ENCODE measurements around the gene KSR1.
"Not testable (repeated sequence)": the region's sequence is repeated elsewhere in the genome, so short reads cannot be mapped to it uniquely, and the experiment has no call there.

The KSR1 gene

GRCh38 chr17:27454089-27454488, 2.2 kb upstream of the KSR1 start:
- no peak for DNase-seq (ENCODE audit: low read depth in 2 of 2)

GRCh38 chr17:27455236-27455913, 873 bp upstream of the KSR1 start:
- no peak for DNase-seq (ENCODE audit: low read depth in 2 of 2)

GRCh38 chr17:27456681-27457359, 572 bp downstream of the KSR1 start:
- DNase-seq (ENCODE audit: low read depth in 2 of 2), result no peak

GRCh38 chr17:27457360-27457715, 1.1 kb downstream of the KSR1 start:
- no peak for DNase-seq (ENCODE audit: low read depth in 2 of 2)

GRCh38 chr17:27457731-27458523, 1.7 kb downstream of the KSR1 start:
- DNase-seq (ENCODE audit: low read depth in 2 of 2), result no peak

GRCh38 chr17:27458524-27458908, 2.3 kb downstream of the KSR1 start:
- no peak for DNase-seq (ENCODE audit: low read depth in 2 of 2)

GRCh38 chr17:27459433-27459832, 3.2 kb downstream of the KSR1 start:
- DNase-seq (ENCODE audit: low read depth in 2 of 2), result no peak

- DNase-seq (ENCODE audit: low read depth in 2 of 2), result no peak
These were observed 4.0 kb downstream of the KSR1 start for GRCh38 chr17:27460196-27460725.

GRCh38 chr17:27461192-27461859, 5.1 kb downstream of the KSR1 start:
- no peak for DNase-seq (ENCODE audit: low read depth in 2 of 2)

- DNase-seq (ENCODE audit: low read depth in 2 of 2), result no peak
These were observed 5.9 kb downstream of the KSR1 start for GRCh38 chr17:27462149-27462548.

GRCh38 chr17:27462714-27463113, 6.5 kb downstream of the KSR1 start:
- no peak for DNase-seq (ENCODE audit: low read depth in 2 of 2)

GRCh38 chr17:27463235-27463677, 7.0 kb downstream of the KSR1 start:
- DNase-seq (ENCODE audit: low read depth in 2 of 2), result no peak

- not testable (repeated sequence) for DNase-seq (ENCODE audit: low read depth in 2 of 2)
These were observed 7.8 kb downstream of the KSR1 start for GRCh38 chr17:27464019-27464418.

GRCh38 chr17:27464431-27464830, 8.2 kb downstream of the KSR1 start:
- no peak for DNase-seq (ENCODE audit: low read depth in 2 of 2)

- not testable (repeated sequence) for DNase-seq (ENCODE audit: low read depth in 2 of 2)
These were observed 9.6 kb downstream of the KSR1 start for GRCh38 chr17:27465875-27466274.

- DNase-seq (ENCODE audit: low read depth in 2 of 2), result no peak
These were observed 10.1 kb downstream of the KSR1 start for GRCh38 chr17:27466376-27466742.

GRCh38 chr17:27466743-27467375, 10.6 kb downstream of the KSR1 start:
- peak; percentile 75 to 77 for DNase-seq (ENCODE audit: low read depth in 2 of 2)

- no peak for DNase-seq (ENCODE audit: low read depth in 2 of 2)
These were observed 13.0 kb downstream of the KSR1 start for GRCh38 chr17:27469256-27469655.

- DNase-seq (ENCODE audit: low read depth in 2 of 2), result peak; percentile 84 to 89
These were observed 15.3 kb downstream of the KSR1 start for GRCh38 chr17:27471321-27472269.

- no peak for DNase-seq (ENCODE audit: low read depth in 2 of 2)
These were observed 17.0 kb downstream of the KSR1 start for GRCh38 chr17:27473190-27473747.

All from stimulated activated CD4-positive, alpha-beta T cell treated with anti-CD3 and anti-CD28 coated beads, Interleukin-15, amount 100 ng/mL, for 48 hours (primary cell).